ENCODE data around the gene GLUD1.
"Not testable (repeated sequence)": the region's sequence is repeated elsewhere in the genome, so short reads cannot be mapped to it uniquely, and the experiment has no call there.

GLUD1 gene

DNA sequence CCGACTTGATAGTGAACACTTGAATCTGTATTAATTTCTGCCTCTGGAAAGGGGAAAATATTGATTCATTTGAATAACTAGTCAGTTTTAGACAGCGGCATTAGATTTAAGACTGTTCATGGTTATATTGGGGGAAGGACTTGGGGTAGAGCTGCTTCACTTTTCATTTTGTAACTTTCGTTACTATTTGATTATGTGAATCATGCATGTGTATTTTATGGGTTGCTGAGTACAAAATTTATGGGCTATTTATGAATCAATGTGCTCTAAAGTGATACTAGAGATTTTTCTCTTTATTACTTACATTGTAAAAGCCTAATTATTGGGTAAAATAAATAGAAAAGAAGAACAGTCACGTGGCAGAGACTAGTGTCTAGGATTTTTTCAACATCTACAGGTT is 4.9 kb downstream of the GLUD1 start:
- DNase-seq (ENCODE audit: low spot score): no peak

DNA sequence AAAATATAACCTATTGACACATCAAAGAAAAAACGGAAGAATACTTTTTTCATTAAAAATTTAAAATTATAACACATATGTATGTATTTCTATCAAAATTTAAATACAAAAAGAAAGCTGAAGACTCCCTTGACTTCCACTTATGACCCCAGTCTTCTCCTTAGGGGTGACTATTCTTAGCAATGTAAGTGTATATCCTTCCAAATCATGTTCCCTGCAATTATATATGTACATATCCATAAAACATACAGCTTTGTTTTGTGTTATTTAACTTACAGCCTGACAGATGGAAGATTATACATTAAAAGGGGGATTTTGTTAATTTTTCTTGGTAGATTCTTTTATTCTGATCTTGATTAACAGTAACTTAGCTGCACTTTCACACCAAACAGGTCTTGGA is 9.1 kb downstream of the GLUD1 start:
- no peak for DNase-seq (ENCODE audit: low spot score)

DNA sequence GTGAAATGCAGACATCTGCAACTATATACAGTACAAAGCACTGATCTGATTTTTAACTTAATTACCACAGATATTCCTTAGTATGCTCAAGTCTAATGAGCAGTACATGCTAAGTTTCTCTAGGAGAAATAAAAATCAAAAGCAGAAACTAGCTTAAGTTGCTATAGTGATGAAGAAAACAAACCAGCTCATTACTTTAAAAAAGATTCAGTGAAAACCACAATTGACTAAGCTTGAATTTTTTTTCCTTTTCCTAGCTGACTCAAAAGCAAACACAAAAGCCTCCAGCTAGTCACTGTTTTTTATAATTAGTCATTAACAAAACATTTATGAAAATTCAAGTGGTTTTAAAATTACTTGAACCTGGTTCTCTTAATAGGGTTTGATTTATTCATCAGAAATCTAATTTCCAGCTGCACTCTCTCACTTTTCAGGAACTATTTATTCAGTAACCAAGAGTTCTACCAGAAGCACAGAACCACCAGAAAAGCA is 10.3 kb downstream of the GLUD1 start:
- not testable (repeated sequence) for DNase-seq (ENCODE audit: low spot score)

GRCh38 chr10:87083576-87084290 is 10.9 kb downstream of the GLUD1 start:
- not testable (repeated sequence) for DNase-seq (ENCODE audit: low spot score)

DNA sequence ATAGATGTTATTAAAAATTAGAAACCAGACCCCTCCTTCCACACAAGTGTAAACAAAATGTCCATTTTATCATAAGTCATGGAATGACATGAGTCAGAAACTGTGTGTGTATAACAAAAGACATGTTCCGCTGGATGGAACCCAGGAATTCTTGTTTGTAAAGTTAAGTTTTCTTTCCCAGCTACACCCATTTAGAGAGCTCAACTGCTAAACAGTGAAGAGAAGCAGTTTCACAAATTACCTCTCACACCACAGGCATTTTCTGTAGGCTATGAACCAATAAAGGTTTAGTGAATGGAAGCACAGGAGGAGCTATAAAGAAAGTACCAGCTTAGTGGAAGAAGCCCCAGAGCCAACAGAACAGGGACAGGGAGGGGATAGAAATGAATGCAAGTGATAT is 12.4 kb downstream of the GLUD1 start:
- DNase-seq (ENCODE audit: low spot score): not testable (repeated sequence)

DNA sequence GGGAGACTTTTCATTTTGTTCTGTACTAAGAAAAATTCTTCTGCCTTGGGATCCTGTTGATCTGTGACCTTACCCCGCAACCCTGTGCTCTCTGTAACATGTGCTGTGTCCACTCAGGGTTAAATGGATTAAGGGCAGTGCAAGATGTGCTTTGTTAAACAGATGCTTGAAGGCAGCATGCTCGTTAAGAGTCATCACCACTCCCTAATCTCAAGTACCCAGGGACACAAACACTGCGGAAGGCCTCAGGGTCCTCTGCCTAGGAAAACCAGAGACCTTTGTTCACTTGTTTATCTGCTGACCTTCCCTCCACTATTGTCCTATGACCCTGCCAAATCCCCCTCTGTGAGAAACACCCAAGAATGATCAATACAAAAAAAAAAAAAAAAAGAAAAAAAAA is 13.1 kb downstream of the GLUD1 start:
- DNase-seq (ENCODE audit: low spot score): not testable (repeated sequence)

GRCh38 chr10:87080621-87081020 is 14.0 kb downstream of the GLUD1 start:
- DNase-seq (ENCODE audit: low spot score): not testable (repeated sequence)

DNA sequence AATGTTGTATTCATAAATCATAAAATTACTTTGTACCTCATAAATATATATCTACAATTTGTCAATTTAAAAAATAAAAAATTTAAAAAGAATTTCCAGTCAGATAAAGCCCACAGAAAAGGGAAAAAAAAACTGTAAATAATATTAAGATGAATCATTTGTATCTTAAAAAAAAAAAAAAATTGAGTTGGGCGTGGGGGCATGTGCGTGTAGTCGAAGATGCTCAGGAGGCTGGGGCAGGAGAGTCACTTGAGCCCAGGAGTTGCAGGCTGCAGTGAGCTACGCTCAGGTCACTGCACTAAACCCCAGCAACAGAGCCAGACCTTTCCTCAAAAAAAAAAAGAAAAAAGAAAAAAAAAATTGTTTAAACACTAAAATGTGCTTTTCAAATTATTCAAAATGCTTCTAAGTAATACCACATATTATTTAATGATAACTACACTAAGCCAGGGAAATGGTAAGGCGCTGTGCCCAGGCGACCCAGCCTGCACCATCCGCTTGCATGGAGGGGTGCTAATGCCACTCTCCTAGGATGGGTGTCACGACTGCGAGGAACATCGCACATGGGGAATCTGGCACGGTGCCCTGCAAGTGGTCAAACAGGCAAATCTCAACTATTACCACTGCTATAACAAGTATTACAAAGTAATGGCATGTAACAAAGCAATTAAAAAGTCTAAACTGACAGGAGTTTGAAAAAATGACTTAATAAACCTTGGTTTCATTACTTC is 15.4 kb downstream of the GLUD1 start:
- DNase-seq (ENCODE audit: low spot score): no peak

DNA sequence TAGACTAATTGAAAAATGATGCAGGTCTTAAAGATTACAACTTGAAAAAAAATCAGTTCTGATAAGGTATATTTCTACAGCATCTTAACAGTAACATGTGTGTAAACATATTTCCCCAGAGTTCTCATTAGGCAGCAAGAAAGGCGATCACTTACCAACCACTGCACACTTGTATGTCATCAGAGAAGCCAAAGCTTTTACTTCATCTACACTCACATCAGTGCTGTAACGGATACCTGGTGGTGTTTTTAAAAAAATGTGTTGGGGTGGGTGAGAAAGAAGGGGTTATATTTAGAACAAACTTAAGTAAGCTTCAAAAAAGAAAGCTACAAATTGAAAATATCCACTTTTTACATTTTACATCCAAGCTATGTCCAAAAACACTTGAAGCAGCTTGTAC is 18.2 kb downstream of the GLUD1 start:
- not testable (repeated sequence) for DNase-seq (ENCODE audit: low spot score)

GRCh38 chr10:87072449-87072848 is 22.2 kb downstream of the GLUD1 start:
- no peak for DNase-seq (ENCODE audit: low spot score)

- no peak for DNase-seq (ENCODE audit: low spot score)
Observed at GRCh38 chr10:87068281-87068680, 26.4 kb downstream of the GLUD1 start.

DNA sequence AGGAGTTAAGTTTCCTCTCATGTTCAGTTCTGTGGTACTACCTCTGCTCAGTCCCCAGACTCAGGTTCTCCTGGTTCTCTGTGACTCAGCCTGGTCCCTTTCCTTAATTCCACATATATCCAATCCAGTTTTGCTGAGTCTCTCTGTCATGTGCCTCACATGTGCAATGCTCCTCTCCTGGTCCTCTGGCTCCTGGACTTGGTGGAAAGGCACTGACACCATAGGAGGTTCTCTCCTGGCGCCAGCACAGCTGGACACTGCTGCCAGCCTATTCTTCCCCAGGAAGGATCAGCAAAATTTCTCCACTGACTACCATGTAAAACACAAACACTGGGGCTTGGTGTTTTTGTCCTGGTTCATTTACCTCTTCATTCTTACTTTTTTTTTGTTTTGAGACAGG is 27.8 kb downstream of the GLUD1 start:
- DNase-seq (ENCODE audit: low spot score): no peak

GRCh38 chr10:87066178-87066577 is 28.5 kb downstream of the GLUD1 start:
- DNase-seq (ENCODE audit: low spot score): no peak

- DNase-seq (ENCODE audit: low spot score): no peak
Observed at GRCh38 chr10:87064651-87065050, 30.0 kb downstream of the GLUD1 start.

GRCh38 chr10:87060280-87060928 is 34.2 kb downstream of the GLUD1 start:
- DNase-seq (ENCODE audit: low spot score): no peak

- DNase-seq (ENCODE audit: low spot score): no peak
Observed at GRCh38 chr10:87059401-87059800, 35.2 kb downstream of the GLUD1 start.

DNA sequence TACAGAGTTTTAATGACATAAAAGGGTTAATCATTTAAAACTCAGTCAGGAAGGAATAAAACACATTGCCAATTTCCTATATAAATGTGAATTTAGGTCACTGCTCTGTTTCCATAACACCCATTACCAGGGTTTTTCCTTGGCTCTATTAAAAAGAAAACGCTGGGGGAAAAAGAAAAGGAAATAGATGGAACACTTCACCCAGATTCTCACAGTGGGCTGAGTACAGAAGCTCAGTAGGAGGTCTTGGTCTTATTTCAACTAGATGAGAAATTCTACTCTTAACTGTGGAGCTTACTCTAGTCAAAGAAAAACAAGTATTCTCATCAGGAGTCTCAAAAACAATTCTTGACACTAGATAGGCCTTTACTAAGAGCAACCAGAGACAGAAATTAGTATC is 36.5 kb downstream of the GLUD1 start:
- no peak for DNase-seq (ENCODE audit: low spot score)

- DNase-seq (ENCODE audit: low spot score): no peak
Observed at GRCh38 chr10:87054373-87055295, 40.0 kb downstream of the GLUD1 start.

DNA sequence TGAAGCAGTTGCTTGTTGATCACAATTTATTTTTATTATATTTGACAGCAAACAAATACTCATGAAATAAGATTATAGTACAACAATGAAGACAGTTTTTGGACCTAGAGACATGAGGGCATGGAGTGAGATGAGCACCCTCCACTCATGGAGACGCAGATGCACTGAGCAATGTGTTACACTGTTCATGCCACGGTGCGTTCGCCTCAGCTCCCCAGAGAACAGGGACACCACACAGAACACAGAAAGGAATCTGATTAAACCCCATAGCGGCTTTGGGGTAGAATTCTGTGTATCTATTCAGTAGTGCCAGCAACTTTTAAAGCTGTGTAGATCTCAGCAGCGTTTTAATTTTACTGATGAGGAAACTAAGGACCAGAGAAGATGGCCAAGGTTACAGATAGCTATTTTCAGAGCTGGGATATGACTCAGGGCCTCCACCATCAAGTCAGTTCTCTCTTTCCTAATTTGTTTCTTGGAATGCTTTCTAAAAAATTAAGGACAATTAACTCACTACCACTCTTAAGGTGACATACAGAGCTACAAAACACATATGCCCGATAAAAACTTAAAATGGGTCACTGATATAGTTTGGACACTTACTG is 41.0 kb downstream of the GLUD1 start:
- DNase-seq (ENCODE audit: low spot score): no peak

DNA sequence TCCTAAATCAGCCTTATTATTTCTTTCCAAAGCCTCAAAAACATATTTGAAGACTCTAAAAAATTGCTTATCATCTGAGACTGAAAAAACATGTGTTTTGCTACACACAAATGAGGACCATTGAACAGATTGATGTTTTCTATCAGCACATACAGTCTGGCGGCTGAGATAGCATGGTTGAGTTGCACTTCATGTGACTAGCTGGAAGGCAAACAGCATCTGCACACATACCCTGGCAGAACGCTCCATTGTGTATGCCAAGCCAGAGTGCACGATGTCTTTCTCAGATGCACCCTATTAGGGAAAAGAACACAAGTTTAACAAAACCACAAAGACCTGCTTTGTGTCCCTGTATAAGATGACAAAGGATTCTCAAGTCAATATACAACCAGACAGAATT is 41.5 kb downstream of the GLUD1 start:
- no peak for DNase-seq (ENCODE audit: low spot score)

- DNase-seq (ENCODE audit: low spot score): no peak
Observed at GRCh38 chr10:87045434-87045938, 49.2 kb downstream of the GLUD1 start.
